Mesendoderm (in vitro differentiated cells): ENCODE data around the gene ZBTB45.

ENCODE experiments used
- DNase-seq: peaks from one replicate; pipeline ENCODE4 v3.0.0; 2013
- H2AK5ac ChIP-seq: 2 replicates; pipeline ENCODE4 v1.6.1; 2013; ENCODE audit warnings: low read length, inconsistent platforms
- H2BK120ac ChIP-seq: 2 replicates; pipeline ENCODE4 v1.6.1; 2013; ENCODE audit warnings: low read depth, mild to moderate bottlenecking, low read length, moderate library complexity, mixed read lengths
- H2BK15ac ChIP-seq: replicated peaks from 2 replicates; pipeline ENCODE4 v1.6.1; 2013; ENCODE audit warnings: low read depth, mild to moderate bottlenecking, moderate library complexity
- H2BK5ac ChIP-seq: 2 replicates; pipeline ENCODE4 v1.6.1; 2013; ENCODE audit warnings: low read length, inconsistent platforms
- H3K18ac ChIP-seq: 2 replicates; pipeline ENCODE4 v1.6.1; 2013; ENCODE audit warnings: mild to moderate bottlenecking, low read length, mixed read lengths
- H3K23ac ChIP-seq: one replicate; pipeline ENCODE4 v1.6.1; 2013; ENCODE audit warnings: low read length
- H3K27ac ChIP-seq: 2 replicates; pipeline ENCODE4 v1.5.1; 2013; ENCODE audit warnings: low read depth, mild to moderate bottlenecking, inconsistent platforms, low read length, moderate library complexity
- H3K27me3 ChIP-seq: 2 replicates; pipeline ENCODE4 v1.6.1; 2013; ENCODE audit warnings: low read length, control low read depth, mild to moderate bottlenecking, inconsistent platforms; ENCODE audit not compliant: insufficient read depth, poor library complexity
- H3K36me3 ChIP-seq: 2 replicates; pipeline ENCODE4 v1.6.1; 2013; ENCODE audit warnings: low read length, inconsistent platforms; ENCODE audit not compliant: control insufficient read depth, insufficient read depth
- H3K4ac ChIP-seq: one replicate; pipeline ENCODE4 v1.6.1; 2013; ENCODE audit warnings: low read depth, mild to moderate bottlenecking, low read length, moderate library complexity
- H3K4me1 ChIP-seq: 2 replicates; pipeline ENCODE4 v1.6.1; 2013; ENCODE audit warnings: low read depth, low read length, inconsistent platforms; ENCODE audit not compliant: control insufficient read depth
- H3K4me2 ChIP-seq: 2 replicates; pipeline ENCODE4 v1.6.1; 2013; ENCODE audit warnings: low read length
- H3K4me3 ChIP-seq: 2 replicates; pipeline ENCODE4 v1.5.1; 2013; ENCODE audit warnings: mild to moderate bottlenecking, low read length
- H3K56ac ChIP-seq: one replicate; pipeline ENCODE4 v1.6.1; 2013; ENCODE audit warnings: low read length
- H3K79me1 ChIP-seq: 2 replicates; pipeline ENCODE4 v1.6.1; 2013; ENCODE audit warnings: low read length, inconsistent platforms
- H3K79me2 ChIP-seq: 2 replicates; pipeline ENCODE4 v1.6.1; 2013; ENCODE audit warnings: mild to moderate bottlenecking, low read length; ENCODE audit not compliant: control insufficient read depth, insufficient read depth
- H3K9ac ChIP-seq: 2 replicates; pipeline ENCODE4 v1.6.1; 2013; ENCODE audit warnings: low read length, inconsistent platforms
- H4K5ac ChIP-seq: one replicate; pipeline ENCODE4 v1.6.1; 2013; ENCODE audit warnings: low read length
- H4K8ac ChIP-seq: one replicate; pipeline ENCODE4 v1.6.1; 2013; ENCODE audit warnings: low read depth, mild to moderate bottlenecking, control low read depth, low read length, moderate library complexity
- WGBS: extraction: QIAGEN DNeasy Blood & Tissue Kit; methylation state at CpG from one replicate; pipeline ENCODE4 v1.1.7; 2013; ENCODE audit warnings: low lambda C conversion rate, missing lambda C conversion rate; ENCODE audit not compliant: insufficient coverage; ENCODE audit errors: extremely low coverage; 5-methylcytosine and 5-hydroxymethylcytosine counted together

The ZBTB45 gene

GRCh38 chr19:58555369-58555885 is 35.8 kb upstream of the ZBTB45 start:
- H3K56ac ChIP-seq: peak overlapping the region; percentile 98
- no peak overlapping the region for H2BK5ac ChIP-seq
- H3K4me2 ChIP-seq: peak overlapping the region; percentile 47
- H2AK5ac ChIP-seq: peak overlapping the region; percentile 99
- peak overlapping the region; percentile 70 for H4K8ac ChIP-seq
- peaks cover 21% of the 10 kb centered on the region for H3K79me2 ChIP-seq
- peaks cover 13% of the 10 kb centered on the region for H3K36me3 ChIP-seq
- H3K27ac ChIP-seq: peak overlapping the region; percentile 84
- WGBS: no CpG with 5 or more reads among the region's 4 CpGs
- H3K23ac ChIP-seq: no peak overlapping the region
- peaks cover 9% of the 10 kb centered on the region for H3K4me1 ChIP-seq
- H4K5ac ChIP-seq: peak overlapping the region; percentile 72
- DNase-seq: no peak
- H2BK15ac ChIP-seq: no peak overlapping the region
- H3K79me1 ChIP-seq: peaks cover 10% of the 10 kb centered on the region
- H3K4me3 ChIP-seq: no peak overlapping the region
- H3K18ac ChIP-seq: no peak overlapping the region
- no peak overlapping the region for H3K4ac ChIP-seq
- no peaks in the 10 kb centered on the region for H3K27me3 ChIP-seq
- H3K9ac ChIP-seq: peak overlapping the region; percentile 86
- no peak overlapping the region for H2BK120ac ChIP-seq

GRCh38 chr19:58554494-58555368 is 35.1 kb upstream of the ZBTB45 start, which contains the start of gene CHMP2A:
Gene CHMP2A (minus strand): TSS chr19:58555105. CDS start chr19:58554212, 893 bp downstream.
- Histone ChIP-seq H3K23ac (peak within 1 kb of the TSS; percentile 57), H3K9ac (peak within 1 kb of the TSS; percentile 98), H3K4me3 (peak within 1 kb of the TSS; percentile 81), H3K36me3 (peaks cover 18% of the 10 kb centered on the region), H3K79me1 (peaks cover 14% of the 10 kb centered on the region), H2AK5ac (peak within 1 kb of the TSS; percentile 99), H3K27ac (peak within 1 kb of the TSS; percentile 84), H4K8ac (peak within 1 kb of the TSS; percentile 70), H3K79me2 (peaks cover 26% of the 10 kb centered on the region), H3K56ac (peak within 1 kb of the TSS; percentile 98), H4K5ac (peak within 1 kb of the TSS; percentile 72), H2BK15ac (no peak within 1 kb of the TSS), H2BK5ac (peak within 1 kb of the TSS; percentile 81), H3K4me1 (peaks cover 6% of the 10 kb centered on the region), H3K4ac (peak within 1 kb of the TSS; percentile 8), H2BK120ac (no peak within 1 kb of the TSS), H3K27me3 (no peaks in the 10 kb centered on the region), H3K4me2 (peak within 1 kb of the TSS; percentile 99), H3K18ac (no peak within 1 kb of the TSS)
- peak; percentile 98 for DNase-seq
- no CpG with 5 or more reads among the region's 69 CpGs for WGBS

GRCh38 chr19:58553799-58554493 is 34.3 kb upstream of the ZBTB45 start:
- Histone ChIP-seq H2BK5ac (no peak overlapping the region), H4K8ac (no peak overlapping the region), H3K4ac (peak overlapping the region; percentile 8), H3K23ac (no peak overlapping the region), H4K5ac (no peak overlapping the region), H3K4me1 (peaks cover 6% of the 10 kb centered on the region), H3K27ac (peak overlapping the region; percentile 84), H3K9ac (peak overlapping the region; percentile 98), H2BK15ac (no peak overlapping the region), H3K79me1 (peaks cover 21% of the 10 kb centered on the region), H3K79me2 (peaks cover 32% of the 10 kb centered on the region), H3K18ac (no peak overlapping the region), H3K4me2 (peak overlapping the region; percentile 99), H2AK5ac (no peak overlapping the region), H3K4me3 (peak overlapping the region; percentile 5), H3K27me3 (no peaks in the 10 kb centered on the region), H3K36me3 (peaks cover 24% of the 10 kb centered on the region), H3K56ac (peak overlapping the region; percentile 98), H2BK120ac (no peak overlapping the region)
- no CpG with 5 or more reads among the region's 18 CpGs for WGBS
- DNase-seq: no peak

GRCh38 chr19:58552655-58553054 is 33.0 kb upstream of the ZBTB45 start:
- H4K5ac ChIP-seq: no peak overlapping the region
- H2BK15ac ChIP-seq: no peak overlapping the region
- H3K18ac ChIP-seq: no peak overlapping the region
- H3K56ac ChIP-seq: no peak overlapping the region
- no peak overlapping the region for H3K4me2 ChIP-seq
- DNase-seq: no peak
- no peak overlapping the region for H3K9ac ChIP-seq
- no peak overlapping the region for H2BK5ac ChIP-seq
- peaks cover 6% of the 10 kb centered on the region for H3K4me1 ChIP-seq
- peaks cover 33% of the 10 kb centered on the region for H3K79me1 ChIP-seq
- peaks cover 39% of the 10 kb centered on the region for H3K79me2 ChIP-seq
- no peak overlapping the region for H2AK5ac ChIP-seq
- no peak overlapping the region for H3K27ac ChIP-seq
- WGBS: no CpG with 5 or more reads among the region's 2 CpGs
- peaks cover 35% of the 10 kb centered on the region for H3K36me3 ChIP-seq
- no peaks in the 10 kb centered on the region for H3K27me3 ChIP-seq
- H3K4ac ChIP-seq: no peak overlapping the region
- no peak overlapping the region for H3K4me3 ChIP-seq
- no peak overlapping the region for H2BK120ac ChIP-seq
- no peak overlapping the region for H3K23ac ChIP-seq
- H4K8ac ChIP-seq: no peak overlapping the region

GRCh38 chr19:58551577-58552471 is 32.2 kb upstream of the ZBTB45 start:
- no peak overlapping the region for H3K4me2 ChIP-seq
- H3K36me3 ChIP-seq: peaks cover 41% of the 10 kb centered on the region
- peaks cover 2% of the 10 kb centered on the region for H3K4me1 ChIP-seq
- no peak overlapping the region for H4K5ac ChIP-seq
- H3K27me3 ChIP-seq: no peaks in the 10 kb centered on the region
- no peak overlapping the region for H3K27ac ChIP-seq
- H3K56ac ChIP-seq: no peak overlapping the region
- no peak overlapping the region for H3K18ac ChIP-seq
- no peak overlapping the region for H3K4ac ChIP-seq
- no peak overlapping the region for H3K9ac ChIP-seq
- no peak overlapping the region for H2BK120ac ChIP-seq
- no peak for DNase-seq
- H2AK5ac ChIP-seq: no peak overlapping the region
- no peak overlapping the region for H3K23ac ChIP-seq
- peaks cover 36% of the 10 kb centered on the region for H3K79me1 ChIP-seq
- H2BK15ac ChIP-seq: no peak overlapping the region
- H3K4me3 ChIP-seq: no peak overlapping the region
- no peak overlapping the region for H2BK5ac ChIP-seq
- no CpG with 5 or more reads among the region's 18 CpGs for WGBS
- H3K79me2 ChIP-seq: peaks cover 39% of the 10 kb centered on the region
- H4K8ac ChIP-seq: no peak overlapping the region
